ENCODE results near the gene ELOVL2. TPM values are rescaled to one million over a fixed set of nuclear protein-coding genes. Genes with fewer than 3 reads are reported as not detected.

Gene ELOVL2
- total RNA-seq, 1 experiment from 2014 or later: not detected

- ChIA-PET CTCF (interaction anchor here (0.5 to 1.4 kb wide), 3 partner anchors 17 to 84 kb away, joined by 3 to 4 read pairs (median 3); no protein-coding TSS in a partner anchor), POLR2A (interaction anchor here (0.9 to 1.4 kb wide), 2 partner anchors 8 to 28 kb away, joined by 3 to 4 read pairs; no protein-coding TSS in a partner anchor)
- Mint-ChIP-seq H3K4me1 (ENCODE audit: insufficient read depth, unreplicated experiment) (peaks cover 2% of the 10 kb centered on the region), H3K36me3 (ENCODE audit: insufficient read depth, unreplicated experiment) (no peaks in the 10 kb centered on the region), H3K9me3 (ENCODE audit: unreplicated experiment) (no peaks in the 10 kb centered on the region), H3K27me3 (ENCODE audit: insufficient read depth, unreplicated experiment) (peaks cover 18% of the 10 kb centered on the region), H3K4me3 (ENCODE audit: unreplicated experiment) (no peak overlapping the region), H3K27ac (ENCODE audit: low read depth, unreplicated experiment) (no peak overlapping the region)
- no peak for TF ChIP-seq CTCF (IDR thresholded peaks at IDR 0.05; ENCODE audit: unreplicated experiment)
- DNase-seq (ENCODE audit: unreplicated experiment): no peak
- intact Hi-C loops (cut with micrococcal nuclease): no loop called here
- no TSS peak for BruUV-seq (replicated peaks)
Observed at GRCh38 chr6:11039040-11039439, 5.1 kb downstream of the ELOVL2 start.

GRCh38 chr6:11036977-11037430 lies 7.1 kb downstream of the ELOVL2 start:
- peaks cover 7% of the 10 kb centered on the region for H3K4me1 Mint-ChIP-seq (ENCODE audit: insufficient read depth, unreplicated experiment)
- BruUV-seq (replicated peaks): no TSS peak
- no peak overlapping the region for H3K27ac Mint-ChIP-seq (ENCODE audit: low read depth, unreplicated experiment)

DNA sequence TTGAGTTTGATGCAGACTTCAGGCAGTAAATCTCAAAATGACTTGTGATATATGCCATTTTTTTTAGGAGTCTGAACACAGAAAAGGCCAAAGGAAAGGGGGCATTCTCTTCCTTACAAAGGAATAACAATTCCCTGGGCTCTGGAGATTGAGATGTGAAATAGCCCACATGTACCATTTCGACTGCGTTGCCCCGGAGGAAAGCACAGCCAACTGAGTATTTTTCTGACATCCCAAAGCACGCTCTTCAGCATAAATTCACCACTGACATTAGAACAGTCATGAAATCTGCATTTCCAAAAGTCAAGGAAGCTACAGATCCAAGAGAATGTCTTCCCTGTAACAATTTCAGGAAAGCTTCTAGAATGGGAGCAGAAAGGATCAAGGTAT lies 7.8 kb downstream of the ELOVL2 start:
- CTCF ChIA-PET: no interaction called here
- Mint-ChIP-seq H3K4me1 (ENCODE audit: insufficient read depth, unreplicated experiment) (peaks cover 7% of the 10 kb centered on the region), H3K36me3 (ENCODE audit: insufficient read depth, unreplicated experiment) (no peaks in the 10 kb centered on the region), H3K27me3 (ENCODE audit: insufficient read depth, unreplicated experiment) (no peaks in the 10 kb centered on the region), H3K9me3 (ENCODE audit: unreplicated experiment) (no peaks in the 10 kb centered on the region), H3K27ac (ENCODE audit: low read depth, unreplicated experiment) (no peak overlapping the region), H3K4me3 (ENCODE audit: unreplicated experiment) (no peak overlapping the region)
- intact Hi-C loops (cut with micrococcal nuclease): no loop called here
- no peak for DNase-seq (ENCODE audit: unreplicated experiment)
- no TSS peak for BruUV-seq (replicated peaks)
- TF ChIP-seq CTCF (IDR thresholded peaks at IDR 0.05; ENCODE audit: unreplicated experiment): no peak
- POLR2A ChIA-PET: no interaction called here

More at GRCh38 chr6:11036977-11037430, 7.1 kb downstream of the ELOVL2 start:
- intact Hi-C loops (cut with micrococcal nuclease): no loop called here
- no peak for TF ChIP-seq CTCF (IDR thresholded peaks at IDR 0.05; ENCODE audit: unreplicated experiment)
- CTCF ChIA-PET: interaction anchor here (0.9 kb wide), 1 partner anchor 85 kb away, joined by 4 read pairs; no protein-coding TSS in a partner anchor
- POLR2A ChIA-PET: no interaction called here
- H3K9me3 Mint-ChIP-seq (ENCODE audit: unreplicated experiment): no peaks in the 10 kb centered on the region
- H3K36me3 Mint-ChIP-seq (ENCODE audit: insufficient read depth, unreplicated experiment): no peaks in the 10 kb centered on the region
- peaks cover under 1% of the 10 kb centered on the region for H3K27me3 Mint-ChIP-seq (ENCODE audit: insufficient read depth, unreplicated experiment)
- DNase-seq (ENCODE audit: unreplicated experiment): no peak
- H3K4me3 Mint-ChIP-seq (ENCODE audit: unreplicated experiment): no peak overlapping the region

DNA sequence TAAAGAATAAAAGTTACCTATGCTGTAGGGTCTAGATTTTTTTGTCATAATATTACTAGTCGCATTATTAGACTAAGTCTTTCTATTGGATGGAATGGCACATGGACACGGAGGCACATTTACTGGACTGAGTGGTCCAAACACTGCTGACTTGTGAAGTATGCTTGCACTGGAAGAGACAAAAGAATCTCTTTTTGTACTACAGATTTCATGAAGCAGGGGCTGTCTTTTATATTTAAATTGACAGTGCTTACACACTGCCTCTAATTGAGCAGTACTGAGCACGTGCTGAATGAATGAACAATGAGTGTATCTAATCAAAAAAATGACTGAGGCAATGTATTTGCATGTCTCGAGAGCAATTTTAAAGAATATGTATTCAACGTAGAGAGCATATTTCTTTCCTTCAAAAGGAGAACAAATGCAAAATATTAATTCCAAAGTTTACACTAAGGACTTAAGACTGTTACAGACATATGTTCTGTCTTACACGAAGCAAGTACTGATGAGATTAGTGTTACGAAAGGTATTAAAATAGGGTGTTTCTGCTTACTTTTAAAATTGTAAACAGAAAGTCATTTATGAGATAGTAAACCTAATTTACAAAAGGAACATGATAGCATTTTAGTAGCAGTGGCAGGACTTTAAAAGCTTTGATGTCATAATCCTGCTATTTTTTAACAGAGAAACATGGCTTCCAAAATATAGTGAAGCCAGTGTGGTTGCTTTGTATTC lies 8.3 kb downstream of the ELOVL2 start:
- no TSS peak for BruUV-seq (replicated peaks)
- TF ChIP-seq CTCF (IDR thresholded peaks at IDR 0.05; ENCODE audit: unreplicated experiment): no peak
- Mint-ChIP-seq H3K4me3 (ENCODE audit: unreplicated experiment) (no peak overlapping the region), H3K9me3 (ENCODE audit: unreplicated experiment) (no peaks in the 10 kb centered on the region), H3K27me3 (ENCODE audit: insufficient read depth, unreplicated experiment) (no peaks in the 10 kb centered on the region), H3K4me1 (ENCODE audit: insufficient read depth, unreplicated experiment) (peaks cover 7% of the 10 kb centered on the region), H3K36me3 (ENCODE audit: insufficient read depth, unreplicated experiment) (no peaks in the 10 kb centered on the region), H3K27ac (ENCODE audit: low read depth, unreplicated experiment) (no peak overlapping the region)
- intact Hi-C loops (cut with micrococcal nuclease): no loop called here
- DNase-seq (ENCODE audit: unreplicated experiment): no peak
- CTCF ChIA-PET: no interaction called here
- POLR2A ChIA-PET: no interaction called here

All from MCF 10A (cell line).